Measurements from ENCODE around the gene ZMAT5. TPM values are rescaled to one million over a fixed set of nuclear protein-coding genes. Genes with fewer than 3 reads are reported as not detected.
A peak's percentile ranks its signal among the peaks of the same experiment; 100 is the strongest.

ZMAT5 gene
- total RNA-seq, 4 donors from 2014 or later = 22.1 to 29.3 (median 26.6) TPM

DNA sequence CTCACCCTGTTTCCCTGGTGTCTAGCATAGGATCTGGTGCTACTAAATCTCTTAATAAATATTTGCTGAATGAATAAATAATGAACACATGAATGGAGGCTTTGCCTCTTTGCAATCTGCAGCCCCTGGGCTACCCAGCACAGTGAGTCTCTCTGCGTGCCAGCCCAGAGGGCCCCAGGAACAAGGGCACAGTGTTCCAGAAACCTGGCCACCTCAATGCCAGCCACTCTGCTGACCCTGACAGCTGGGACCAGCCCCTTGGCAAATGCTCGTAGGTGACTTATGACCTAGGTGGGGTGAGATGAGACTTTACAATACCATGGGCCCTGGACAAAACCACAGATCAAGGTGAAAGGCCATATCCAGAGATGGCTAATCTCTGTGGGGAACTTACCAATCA lies 32.0 kb upstream of the ZMAT5 start:
- H3K36me3 ChIP-seq = peaks cover 0 to 99% (median 3%) of the 10 kb centered on the region in 3 donors
- 57 to 80% methylated on average over 2 of the region's 2 CpGs for WGBS, 2 donors
- peaks cover 0 to 29% (median 9%) of the 10 kb centered on the region in 4 donors for H3K4me1 ChIP-seq
- H3K27ac ChIP-seq = peak overlapping the region; percentile 42 to 87 (median 72)
- DNase-seq (ENCODE audit: low spot score in 2 of 2) = no peak
- peak overlapping the region in 1 of 4 donors; percentile 17 for H3K4me3 ChIP-seq
- no peaks in the 10 kb centered on the region for H3K9me3 ChIP-seq
- H3K27me3 ChIP-seq = no peaks in the 10 kb centered on the region
- TF ChIP-seq POLR2A (IDR thresholded peaks at IDR 0.05) (no peak), EP300 (IDR thresholded peaks at IDR 0.05) (no peak)
- TF ChIP-seq, protein P1, sequence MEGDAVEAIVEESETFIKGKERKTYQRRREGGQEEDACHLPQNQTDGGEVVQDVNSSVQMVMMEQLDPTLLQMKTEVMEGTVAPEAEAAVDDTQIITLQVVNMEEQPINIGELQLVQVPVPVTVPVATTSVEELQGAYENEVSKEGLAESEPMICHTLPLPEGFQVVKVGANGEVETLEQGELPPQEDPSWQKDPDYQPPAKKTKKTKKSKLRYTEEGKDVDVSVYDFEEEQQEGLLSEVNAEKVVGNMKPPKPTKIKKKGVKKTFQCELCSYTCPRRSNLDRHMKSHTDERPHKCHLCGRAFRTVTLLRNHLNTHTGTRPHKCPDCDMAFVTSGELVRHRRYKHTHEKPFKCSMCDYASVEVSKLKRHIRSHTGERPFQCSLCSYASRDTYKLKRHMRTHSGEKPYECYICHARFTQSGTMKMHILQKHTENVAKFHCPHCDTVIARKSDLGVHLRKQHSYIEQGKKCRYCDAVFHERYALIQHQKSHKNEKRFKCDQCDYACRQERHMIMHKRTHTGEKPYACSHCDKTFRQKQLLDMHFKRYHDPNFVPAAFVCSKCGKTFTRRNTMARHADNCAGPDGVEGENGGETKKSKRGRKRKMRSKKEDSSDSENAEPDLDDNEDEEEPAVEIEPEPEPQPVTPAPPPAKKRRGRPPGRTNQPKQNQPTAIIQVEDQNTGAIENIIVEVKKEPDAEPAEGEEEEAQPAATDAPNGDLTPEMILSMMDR (IDR thresholded peaks at IDR 0.05) = no peak

- TF ChIP-seq, protein P1 (IDR thresholded peaks at IDR 0.05) = no peak
- TF ChIP-seq EP300 (IDR thresholded peaks at IDR 0.05) = no peak
- no peak for TF ChIP-seq POLR2A (IDR thresholded peaks at IDR 0.05)
- no peaks in the 10 kb centered on the region for H3K27me3 ChIP-seq
- peak overlapping the region; percentile 6 to 87 (median 72) for H3K27ac ChIP-seq
- H3K9me3 ChIP-seq = no peaks in the 10 kb centered on the region
- peaks cover 0 to 99% (median 2%) of the 10 kb centered on the region in 3 donors for H3K36me3 ChIP-seq
- DNase-seq (ENCODE audit: low spot score in 2 of 2) = no peak
- no peak overlapping the region for H3K4me3 ChIP-seq
- WGBS, 2 donors = 76 to 81% methylated on average over 5 to 6 of the region's 6 CpGs
- peaks cover 0 to 29% (median 9%) of the 10 kb centered on the region in 4 donors for H3K4me1 ChIP-seq
Observed at GRCh38 chr22:29798318-29798717, 31.5 kb upstream of the ZMAT5 start.

DNA sequence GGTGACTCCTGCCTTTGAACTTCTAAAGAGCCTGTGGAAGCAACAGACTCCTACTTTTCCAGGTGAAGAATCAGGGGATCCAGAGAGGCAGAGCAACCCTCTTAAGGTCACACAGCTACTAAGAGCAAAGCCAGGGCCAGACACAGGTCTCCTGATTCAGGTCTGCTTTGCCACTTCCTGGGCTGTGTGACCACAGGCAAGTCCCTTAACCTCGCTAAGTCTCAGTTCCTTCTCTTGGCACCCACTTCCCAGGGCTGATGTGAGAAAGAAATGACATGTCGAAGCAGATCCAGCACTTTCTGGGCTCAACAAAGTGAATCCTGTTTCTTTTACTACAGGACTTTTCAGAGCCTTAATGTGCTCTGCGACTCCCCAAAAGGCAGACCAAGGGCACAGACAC lies 30.5 kb upstream of the ZMAT5 start:
- no peaks in the 10 kb centered on the region for H3K9me3 ChIP-seq
- H3K4me1 ChIP-seq = peaks cover 0 to 29% (median 9%) of the 10 kb centered on the region in 4 donors
- WGBS, 2 donors = 82 to 94% methylated on average over 3 of the region's 3 CpGs
- H3K27ac ChIP-seq = no peak overlapping the region
- no peak overlapping the region for H3K4me3 ChIP-seq
- peaks cover 0 to 99% (median 10%) of the 10 kb centered on the region in 3 donors for H3K36me3 ChIP-seq
- TF ChIP-seq POLR2A (IDR thresholded peaks at IDR 0.05) = no peak
- no peak for TF ChIP-seq EP300 (IDR thresholded peaks at IDR 0.05)
- TF ChIP-seq, protein P1 (IDR thresholded peaks at IDR 0.05) = no peak
- H3K27me3 ChIP-seq = no peaks in the 10 kb centered on the region
- no peak for DNase-seq (ENCODE audit: low spot score in 2 of 2)

DNA sequence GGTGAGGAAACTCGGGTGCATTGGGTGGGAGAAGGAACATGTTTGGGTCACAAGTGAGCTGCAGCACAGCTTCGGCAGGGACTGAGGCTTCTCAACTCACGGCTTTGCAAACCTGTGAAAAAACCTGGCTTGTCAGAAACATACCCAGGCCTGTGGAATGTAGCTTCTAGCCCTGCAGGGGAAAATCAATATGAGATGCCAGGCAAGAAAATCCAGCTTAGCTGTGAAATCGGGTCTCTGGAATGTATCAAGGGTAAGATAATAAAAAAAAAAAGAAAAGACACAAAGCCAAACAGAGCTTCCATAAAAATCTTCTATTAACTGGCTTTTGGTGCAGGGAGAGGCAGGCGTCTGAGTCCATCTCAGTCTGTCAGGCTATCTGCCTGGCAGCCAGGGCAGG lies 28.9 kb upstream of the ZMAT5 start:
- WGBS, 2 donors = 78 to 82% methylated on average over 5 of the region's 5 CpGs
- TF ChIP-seq, protein P1 (IDR thresholded peaks at IDR 0.05) = no peak
- no peak for TF ChIP-seq EP300 (IDR thresholded peaks at IDR 0.05)
- TF ChIP-seq POLR2A (IDR thresholded peaks at IDR 0.05) = no peak
- Histone ChIP-seq H3K27me3 (no peaks in the 10 kb centered on the region), H3K27ac (no peak overlapping the region), H3K4me1 (peaks cover 0 to 29% (median 9%) of the 10 kb centered on the region in 4 donors), H3K9me3 (no peaks in the 10 kb centered on the region), H3K4me3 (no peak overlapping the region), H3K36me3 (peaks cover 0 to 99% (median 14%) of the 10 kb centered on the region in 3 donors)
- DNase-seq (ENCODE audit: low spot score in 2 of 2) = no peak

DNA sequence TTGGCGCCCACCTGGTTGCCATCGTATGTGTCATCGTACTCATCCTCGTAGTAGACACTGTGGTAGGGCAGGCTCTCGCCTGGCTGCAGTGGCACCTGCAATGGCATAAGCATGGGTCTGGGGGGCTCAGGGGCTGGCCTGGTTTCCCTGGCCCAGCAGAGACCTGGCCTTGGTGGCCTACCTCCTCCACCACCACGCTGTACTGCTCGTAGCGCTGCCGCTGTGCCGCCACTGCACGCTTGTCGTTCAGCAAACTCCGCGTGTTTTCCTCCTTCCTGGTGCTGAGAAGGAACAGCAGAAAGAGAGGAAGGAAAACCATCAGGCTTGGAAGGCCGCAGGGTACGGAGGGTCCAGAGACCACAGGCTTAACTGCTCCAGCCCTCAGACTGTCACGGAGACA lies 26.6 kb upstream of the ZMAT5 start:
- H3K36me3 ChIP-seq = peaks cover 0 to 99% (median 14%) of the 10 kb centered on the region in 3 donors
- no peaks in the 10 kb centered on the region for H3K27me3 ChIP-seq
- no peak overlapping the region for H3K27ac ChIP-seq
- no peak overlapping the region for H3K4me3 ChIP-seq
- WGBS, 2 donors = 95 to 96% methylated on average over 15 to 17 of the region's 17 CpGs
- DNase-seq (ENCODE audit: low spot score in 2 of 2) = no peak
- no peaks in the 10 kb centered on the region for H3K9me3 ChIP-seq
- peaks cover 0 to 14% (median under 1%) of the 10 kb centered on the region in 4 donors for H3K4me1 ChIP-seq
- TF ChIP-seq, protein P1 (IDR thresholded peaks at IDR 0.05) = no peak
- TF ChIP-seq EP300 (IDR thresholded peaks at IDR 0.05) (no peak), POLR2A (IDR thresholded peaks at IDR 0.05) (no peak)

All from tibial nerve (tissue), 4 donors.